IMR-90 (cell line): ENCODE data around the gene DMD. TPM values are rescaled to one million over a fixed set of nuclear protein-coding genes. Genes with fewer than 3 reads are reported as not detected.

ENCODE experiments used
- ATAC-seq: fragments of 200-7000 bp; cut with Tn5 transposase; 2 replicates; pipeline ENCODE4 v1.9.1; 2020; ENCODE audit warnings: low read depth, mild to moderate bottlenecking, moderate library complexity
- BruUV-seq: library from RNA; stranded (reverse); fragments of 400-500 nt; replicated peaks from 2 replicates; lab custom pipeline; 2021; lab: Mats Ljungman, UMichigan
- CTCF ChIA-PET: fragments of 300-600 bp; formaldehyde crosslinking; extraction: SDS; loops from one replicate; lab custom pipeline; 2021; ENCODE audit warnings: antibody characterized with exemption; lab: Yijun Ruan, JAX
- POLR2A ChIA-PET: fragments of 300-600 bp; sonication (Branson Sonifier 250); formaldehyde crosslinking; loops from one replicate; lab custom pipeline; 2022; ENCODE audit warnings: antibody characterized with exemption; ENCODE audit not compliant: unreplicated experiment; lab: Charles Lee
- DNase-seq: peaks from one replicate; pipeline ENCODE4 v3.0.0; 2013
- H2AFZ ChIP-seq: replicated peaks from 2 replicates; pipeline ENCODE3; 2013; ENCODE audit warnings: low read length, mild to moderate bottlenecking; ENCODE audit not compliant: poor library complexity
- H2AK5ac ChIP-seq: 2 replicates; pipeline ENCODE4 v1.6.1; 2013; ENCODE audit warnings: low read depth, low read length, inconsistent platforms
- H2AK9ac ChIP-seq: replicated peaks from 2 replicates; pipeline ENCODE3; 2013; ENCODE audit warnings: mild to moderate bottlenecking, low read depth, low read length, moderate library complexity; ENCODE audit not compliant: poor library complexity
- H2BK120ac ChIP-seq: 2 replicates; pipeline ENCODE4 v1.6.1; 2013; ENCODE audit warnings: low read depth, low read length, inconsistent platforms
- H2BK15ac ChIP-seq: 3 replicates; pipeline ENCODE4 v1.6.1; 2013; ENCODE audit warnings: low read depth, low read length, inconsistent platforms
- H2BK20ac ChIP-seq: 2 replicates; pipeline ENCODE4 v1.6.1; 2013; ENCODE audit warnings: low read depth, mild to moderate bottlenecking, inconsistent platforms, low read length, moderate library complexity
- H2BK5ac ChIP-seq: 2 replicates; pipeline ENCODE4 v1.6.1; 2013; ENCODE audit warnings: mild to moderate bottlenecking, low read depth, low read length, inconsistent platforms; ENCODE audit not compliant: poor library complexity, severe bottlenecking
- H3K14ac ChIP-seq: replicated peaks from 2 replicates; pipeline ENCODE4 v1.6.1; 2013; ENCODE audit warnings: low read depth, low read length, inconsistent platforms
- H3K18ac ChIP-seq: 2 replicates; pipeline ENCODE4 v1.6.1; 2013; ENCODE audit warnings: low read depth, low read length, control low read depth
- H3K23ac ChIP-seq: 2 replicates; pipeline ENCODE4 v1.6.1; 2013; ENCODE audit warnings: low read depth, low read length, inconsistent platforms
- H3K27ac ChIP-seq: 2 replicates; pipeline ENCODE4 v1.5.1; 2013; ENCODE audit warnings: mild to moderate bottlenecking, control low read depth, low read length; ENCODE audit not compliant: insufficient read depth
- H3K27me3 ChIP-seq: 2 replicates; pipeline ENCODE4 v1.6.1; 2013; ENCODE audit warnings: low read length; ENCODE audit not compliant: control insufficient read depth, insufficient read depth
- H3K36me3 ChIP-seq: 2 replicates; pipeline ENCODE4 v1.6.1; 2013; ENCODE audit warnings: low read length, mixed read lengths; ENCODE audit not compliant: control insufficient read depth, insufficient read depth
- H3K4ac ChIP-seq: 2 replicates; pipeline ENCODE4 v1.6.1; 2013; ENCODE audit warnings: low read depth, low read length, inconsistent platforms
- H3K4me1 ChIP-seq: 2 replicates; pipeline ENCODE4 v1.6.1; 2013; ENCODE audit warnings: low read length, mixed read lengths; ENCODE audit not compliant: control insufficient read depth, insufficient read depth
- H3K4me2 ChIP-seq: 2 replicates; pipeline ENCODE4 v1.6.1; 2013; ENCODE audit warnings: low read depth, mild to moderate bottlenecking, control low read depth, low read length, moderate library complexity
- H3K4me3 ChIP-seq: 2 replicates; pipeline ENCODE4 v1.5.1; 2013; ENCODE audit warnings: low read depth, mild to moderate bottlenecking, control low read depth, low read length, moderate library complexity; ENCODE audit not compliant: insufficient read depth
- H3K56ac ChIP-seq: 2 replicates; pipeline ENCODE4 v1.6.1; 2013; ENCODE audit warnings: low read length, inconsistent platforms; ENCODE audit not compliant: insufficient read depth; ENCODE audit errors: extremely low read depth
- H3K79me1 ChIP-seq, 2 experiments: 2 replicates each; pipeline ENCODE4 v1.6.1; 2013; ENCODE audit warnings: low read length in 2 of 2, inconsistent platforms in 1 of 2, low read depth in 1 of 2
- H3K9ac ChIP-seq: 2 replicates; pipeline ENCODE4 v1.6.1; 2013; ENCODE audit warnings: low read depth, low read length, control low read depth
- H3K9me1 ChIP-seq: 2 replicates; pipeline ENCODE4 v1.6.1; 2013; ENCODE audit warnings: low read length, inconsistent platforms; ENCODE audit not compliant: insufficient read depth
- H3K9me3 ChIP-seq: 2 replicates; pipeline ENCODE4 v1.6.1; 2013; ENCODE audit warnings: low read length; ENCODE audit not compliant: control insufficient read depth, insufficient read depth
- H4K20me1 ChIP-seq: 2 replicates; pipeline ENCODE4 v1.6.1; 2013; ENCODE audit warnings: low read length, inconsistent platforms; ENCODE audit not compliant: insufficient read depth
- H4K5ac ChIP-seq: 2 replicates; pipeline ENCODE4 v1.6.1; 2013; ENCODE audit warnings: mild to moderate bottlenecking, low read depth, low read length, control low read depth
- H4K8ac ChIP-seq, 2 experiments: 2 replicates each; pipeline ENCODE4 v1.6.1; 2013; ENCODE audit warnings: low read depth in 2 of 2, low read length in 2 of 2, control low read depth in 1 of 2, inconsistent platforms in 1 of 2
- H4K91ac ChIP-seq: 2 replicates; pipeline ENCODE4 v1.6.1; 2013; ENCODE audit warnings: low read depth, low read length, inconsistent platforms; ENCODE audit not compliant: insufficient read depth
- BHLHE40 ChIP-seq: fragments of 150-350 bp; IDR thresholded peaks from 2 replicates; pipeline ENCODE4 v1.6.1; 2016; ENCODE audit warnings: mild to moderate bottlenecking, low read depth, low read length
- CHD1 ChIP-seq: IDR thresholded peaks from 2 replicates; pipeline ENCODE4 v1.6.1; 2012; ENCODE audit warnings: low read depth, low read length, improper control_type of control experiment
- MAFK ChIP-seq: IDR thresholded peaks from 2 replicates; pipeline ENCODE4 v1.6.1; 2012; ENCODE audit warnings: low read depth, low read length, improper control_type of control experiment
- MXI1 ChIP-seq: IDR thresholded peaks from 2 replicates; pipeline ENCODE4 v1.6.1; 2012; ENCODE audit warnings: low read depth, mild to moderate bottlenecking, low read length, moderate library complexity, borderline replicate concordance
- RAD21 ChIP-seq: IDR thresholded peaks from 2 replicates; pipeline ENCODE4 v1.6.1; 2012; ENCODE audit warnings: low read length, improper control_type of control experiment
- RFX5 ChIP-seq: IDR thresholded peaks from 2 replicates; pipeline ENCODE4 v1.8.0; 2012; ENCODE audit warnings: low read depth, mild to moderate bottlenecking, low read length, moderate library complexity
- SMC3 ChIP-seq: fragments of 150-350 bp; IDR thresholded peaks from 2 replicates; pipeline ENCODE4 v1.6.1; 2016; ENCODE audit warnings: low read depth, mild to moderate bottlenecking, antibody characterized with exemption, low read length, moderate library complexity
- WGBS, 2 experiments: methylation state at CpG; one replicate each; pipeline versions ENCODE4 v1.1.5 to v1.1.7; 2013; ENCODE audit warnings: missing lambda C conversion rate in 2 of 2; ENCODE audit not compliant: insufficient read length in 1 of 2; ENCODE audit errors: extremely low coverage in 2 of 2; 5-methylcytosine and 5-hydroxymethylcytosine counted together
- dilution Hi-C: fragments of 300-500 bp; cut with HindIII; formaldehyde crosslinking; loops from one replicate; pipeline ENCODE4 v1.14.3; 2018; ENCODE audit warnings: low sequenced_read_pairs; ENCODE audit not compliant: unreplicated experiment
- in situ Hi-C: fragments of 300-500 bp; cut with MboI; formaldehyde crosslinking; loops from 3 replicates; pipeline ENCODE4 v1.14.3; 2019; ENCODE audit warnings: low sequenced_read_pairs, inconsistent platforms, mixed read lengths
- intact Hi-C: fragments of 100-400 bp; cut with micrococcal nuclease; formaldehyde crosslinking; loops from 2 replicates; pipeline ENCODE4 v1.10.0; 2022
- polyA plus RNA-seq, 3 experiments: library from polyadenylated mRNA; depleted of rRNA; stranded (reverse); fragments of >200 nt; gene quantifications; 2 replicates each; pipeline ENCODE4 v1.2.3, GENCODE V29; 2012; ENCODE audit warnings: low replicate concordance in 1 of 3
- total RNA-seq: library from RNA; depleted of rRNA; stranded (reverse); fragments of >200 nt; gene quantifications from 2 replicates; pipeline ENCODE4 v1.2.3, GENCODE V29; 2012
- TF ChIP-seq, protein P1 (sequence below): fragments of 150-350 bp; IDR thresholded peaks from 2 replicates; pipeline ENCODE4 v1.6.1; 2017; ENCODE audit warnings: mild to moderate bottlenecking, antibody characterized with exemption, low read length, low read depth

Gene DMD
- total and polyA plus RNA-seq, 2 of the 4 experiments (the other 2 are of a cell fraction): 6.6 to 11.8 TPM

DNA sequence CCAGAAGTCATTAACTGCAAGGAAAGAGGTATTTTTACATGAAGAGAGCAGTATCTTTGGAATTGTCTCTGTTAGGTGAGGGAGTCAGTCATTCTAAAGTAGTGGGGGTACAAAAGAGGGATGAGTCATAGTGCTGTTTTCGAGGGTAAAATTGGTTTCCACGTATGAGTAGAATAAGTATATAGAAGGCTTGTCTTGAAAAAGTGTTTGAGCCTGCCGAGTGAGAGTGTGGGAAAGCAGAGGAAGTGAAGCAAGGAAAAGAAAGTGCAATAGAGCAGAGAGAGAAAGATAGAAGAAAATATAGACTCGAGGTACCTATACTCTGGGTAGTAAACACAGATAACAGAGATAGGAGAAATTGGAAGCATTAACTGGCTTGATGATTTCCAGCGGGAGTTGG is 696.4 kb downstream of the DMD start:
- DNase-seq: no peak
- Histone ChIP-seq H3K4ac (no peak overlapping the region), H3K27ac (no peak overlapping the region), H3K79me1 (no peaks in the 10 kb centered on the region), H3K9me3 (no peaks in the 10 kb centered on the region), H3K56ac (no peak overlapping the region), H3K4me1 (no peaks in the 10 kb centered on the region), H3K9me1 (no peaks in the 10 kb centered on the region), H2BK120ac (no peak overlapping the region), H4K5ac (no peak overlapping the region), H4K8ac (no peak overlapping the region), H2BK20ac (no peak overlapping the region), H2AK5ac (no peak overlapping the region), H3K18ac (no peak overlapping the region), H2BK5ac (no peak overlapping the region), H2AK9ac (no peak overlapping the region), H4K91ac (no peak overlapping the region), H4K20me1 (no peaks in the 10 kb centered on the region), H2AFZ (no peak overlapping the region), H3K27me3 (no peaks in the 10 kb centered on the region), H3K4me3 (no peak overlapping the region), H3K14ac (no peak overlapping the region), H2BK15ac (no peak overlapping the region), H3K9ac (no peak overlapping the region), H3K36me3 (no peaks in the 10 kb centered on the region), H3K23ac (no peak overlapping the region), H3K4me2 (no peak overlapping the region)
- ChIA-PET CTCF (interaction anchor here (1.5 kb wide), 1 partner anchor 15 kb away, joined by 3 read pairs; no protein-coding TSS in a partner anchor), POLR2A (no interaction called here)
- TF ChIP-seq RAD21: no peak
- no peak for TF ChIP-seq BHLHE40
- no peak for TF ChIP-seq MXI1
- no peak for TF ChIP-seq CHD1
- TF ChIP-seq RFX5: no peak
- TF ChIP-seq SMC3: no peak
- no peak for TF ChIP-seq MAFK
- TF ChIP-seq, protein P1, sequence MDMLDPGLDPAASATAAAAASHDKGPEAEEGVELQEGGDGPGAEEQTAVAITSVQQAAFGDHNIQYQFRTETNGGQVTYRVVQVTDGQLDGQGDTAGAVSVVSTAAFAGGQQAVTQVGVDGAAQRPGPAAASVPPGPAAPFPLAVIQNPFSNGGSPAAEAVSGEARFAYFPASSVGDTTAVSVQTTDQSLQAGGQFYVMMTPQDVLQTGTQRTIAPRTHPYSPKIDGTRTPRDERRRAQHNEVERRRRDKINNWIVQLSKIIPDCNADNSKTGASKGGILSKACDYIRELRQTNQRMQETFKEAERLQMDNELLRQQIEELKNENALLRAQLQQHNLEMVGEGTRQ: no peak
- intact Hi-C loops (no loop called here), in situ Hi-C loops (no loop called here), dilution Hi-C loops (no loop called here)
- 31% methylated on average over 3 of the region's 5 CpGs; no CpG with 5 or more reads in 1 of the 2 experiments for WGBS, 2 experiments
- no TSS peak for BruUV-seq
- no peak for ATAC-seq
